PC-3 (cell line): ENCODE measurements around the gene KIAA0513. TPM values are rescaled to one million over a fixed set of nuclear protein-coding genes. Genes with fewer than 3 reads are reported as not detected.

Source experiments
- ATAC-seq: fragments of 200-7000 bp; cut with Tn5 transposase; 2 replicates; pipeline ENCODE4 v1.9.1; 2020; ENCODE audit warnings: mild to moderate bottlenecking, moderate library complexity
- BruUV-seq: library from RNA; stranded (reverse); fragments of 400-500 nt; replicated peaks from 2 replicates; lab custom pipeline; 2021; lab: Mats Ljungman, UMichigan
- CTCF ChIA-PET: fragments of 300-600 bp; sonication (Branson Sonifier 250); formaldehyde crosslinking; loops from one replicate; lab custom pipeline; 2022; ENCODE audit warnings: antibody characterized with exemption; lab: Charles Lee
- POLR2A ChIA-PET: fragments of 300-600 bp; sonication (Branson Sonifier 250); formaldehyde crosslinking; loops from one replicate; lab custom pipeline; 2022; ENCODE audit warnings: antibody characterized with exemption; ENCODE audit not compliant: unreplicated experiment; lab: Charles Lee
- DNase-seq: peaks from one replicate; pipeline ENCODE4 v3.0.0-alpha.2; 2015
- H2AFZ ChIP-seq: fragments of 300-600 bp; sonication (generic); 2 replicates; pipeline ENCODE4 v1.6.0; 2016; ENCODE audit warnings: antibody characterized with exemption, low read length
- H3F3A ChIP-seq: fragments of 300-600 bp; sonication (generic); one replicate; pipeline ENCODE4 v1.6.0; 2017; ENCODE audit warnings: antibody characterized with exemption, low read length, control low read depth, mild to moderate bottlenecking; ENCODE audit not compliant: unreplicated experiment
- H3K27ac ChIP-seq: fragments of 300-600 bp; sonication (generic); 2 replicates; pipeline ENCODE4 v1.5.1; 2016; ENCODE audit warnings: mild to moderate bottlenecking, low read length
- H3K27me3 ChIP-seq: fragments of 300-600 bp; sonication (generic); 2 replicates; pipeline ENCODE4 v1.6.1; 2016; ENCODE audit warnings: low read length, mixed read lengths
- H3K36me3 ChIP-seq: fragments of 300-600 bp; sonication (generic); 2 replicates; pipeline ENCODE4 v1.6.1; 2016; ENCODE audit warnings: low read depth, mixed run types, low read length, mixed read lengths
- H3K4me1 ChIP-seq: fragments of 300-600 bp; sonication (generic); 2 replicates; pipeline ENCODE4 v1.5.1; 2016; ENCODE audit warnings: low read length; ENCODE audit not compliant: insufficient read depth
- H3K4me2 ChIP-seq: fragments of 300-600 bp; sonication (generic); 2 replicates; pipeline ENCODE4 v1.6.0; 2016; ENCODE audit warnings: low read length
- H3K4me3 ChIP-seq: fragments of 300-600 bp; sonication (generic); 2 replicates; pipeline ENCODE4 v1.5.1; 2016; ENCODE audit warnings: mild to moderate bottlenecking, low read length, mixed read lengths
- H3K79me2 ChIP-seq: fragments of 300-600 bp; sonication (generic); 2 replicates; pipeline ENCODE4 v1.6.1; 2017; ENCODE audit warnings: low read length, mixed read lengths
- H3K9ac ChIP-seq: fragments of 300-600 bp; sonication (generic); 2 replicates; pipeline ENCODE4 v1.6.0; 2016; ENCODE audit warnings: mild to moderate bottlenecking, low read length
- H3K9me2 ChIP-seq: fragments of 300-600 bp; sonication (generic); replicated peaks from 2 replicates; pipeline ENCODE4 v1.6.1; 2016; ENCODE audit warnings: mixed run types, low read length, mixed read lengths
- H3K9me3 ChIP-seq: fragments of 300-600 bp; sonication (generic); 2 replicates; pipeline ENCODE4 v1.6.1; 2016; ENCODE audit warnings: low read length, mixed read lengths
- H4K20me1 ChIP-seq: fragments of 300-600 bp; sonication (generic); 2 replicates; pipeline ENCODE4 v1.6.1; 2016; ENCODE audit warnings: low read length, mixed read lengths
- CTCF ChIP-seq: fragments of 300-600 bp; sonication (generic); conservative IDR thresholded peaks from 2 replicates; pipeline ENCODE4 v1.5.1; 2017; ENCODE audit warnings: antibody characterized with exemption, low read depth, mild to moderate bottlenecking, low read length
- EZH2 ChIP-seq: fragments of 300-600 bp; sonication (generic); IDR thresholded peaks from one replicate; pipeline ENCODE4 v1.6.1; 2017; ENCODE audit warnings: antibody characterized with exemption, mild to moderate bottlenecking, low read length; ENCODE audit not compliant: unreplicated experiment
- EZH2phosphoT487 ChIP-seq: fragments of 300-600 bp; sonication (generic); IDR thresholded peaks from 2 replicates; pipeline ENCODE4 v1.6.1; 2018; ENCODE audit warnings: mild to moderate bottlenecking, antibody characterized with exemption, low read length, borderline replicate concordance
- intact Hi-C: fragments of 100-400 bp; cut with micrococcal nuclease; formaldehyde crosslinking; loops from 2 replicates; pipeline ENCODE4 v1.9.0; 2023
- total RNA-seq: library from RNA; depleted of rRNA; stranded (reverse); fragments of >200 nt; gene quantifications from 2 replicates; pipeline ENCODE4 v1.2.3, GENCODE V29; 2014

The KIAA0513 gene
- total RNA-seq, 1 experiment from 2014 or later = 7.8 TPM

- TF ChIP-seq EZH2phosphoT487 = no peak
- no peak for TF ChIP-seq CTCF
- TF ChIP-seq EZH2 = no peak
- no peak overlapping the region for H3K4me3 ChIP-seq
- ATAC-seq (no peak), DNase-seq (no peak)
- H3K27ac ChIP-seq = peak overlapping the region; percentile 97
- H3K4me2 ChIP-seq = peak overlapping the region; percentile 57; the same call in 1 of the 2 replicates
- H3K79me2 ChIP-seq = peaks cover 62% of the 10 kb centered on the region
- H3K9me2 ChIP-seq = no peaks in the 10 kb centered on the region
- BruUV-seq = no TSS peak
- no peaks in the 10 kb centered on the region; the same call in 1 of the 2 replicates for H3K36me3 ChIP-seq
- H3K27me3 ChIP-seq = no peaks in the 10 kb centered on the region
- ChIA-PET CTCF (no interaction called here), POLR2A (no interaction called here)
- intact Hi-C loops = loop anchor here (2.0 to 10.0 kb wide), 3 partner anchors 15 to 89 kb away; partner anchors contain the start of genes KIAA0513 and ZDHHC7
- peaks cover 58% of the 10 kb centered on the region for H3K4me1 ChIP-seq
- H3F3A ChIP-seq = peaks cover 9% of the 10 kb centered on the region
- peak overlapping the region; percentile 51; the same call in 1 of the 2 replicates for H3K9ac ChIP-seq
- H2AFZ ChIP-seq = no peak overlapping the region
- H3K9me3 ChIP-seq = no peaks in the 10 kb centered on the region
- no peaks in the 10 kb centered on the region for H4K20me1 ChIP-seq
These were observed 31.9 kb upstream of the KIAA0513 start for GRCh38 chr16:84995663-84996062.

- no peaks in the 10 kb centered on the region for H3K27me3 ChIP-seq
- POLR2A ChIA-PET = no interaction called here
- H3K9ac ChIP-seq = no peak overlapping the region
- ATAC-seq (no peak), DNase-seq (no peak)
- peaks cover 64% of the 10 kb centered on the region for H3K4me1 ChIP-seq
- BruUV-seq = no TSS peak
- H3K9me3 ChIP-seq = no peaks in the 10 kb centered on the region
- H4K20me1 ChIP-seq = no peaks in the 10 kb centered on the region
- CTCF ChIA-PET = no interaction called here
- H2AFZ ChIP-seq = no peak overlapping the region
- H3K4me2 ChIP-seq = peak overlapping the region; percentile 18; the same call in 1 of the 2 replicates
- intact Hi-C loops = loop anchor here (10.0 kb wide), 1 partner anchor 88 kb away; no protein-coding TSS in a partner anchor
- peak overlapping the region; percentile 97 for H3K27ac ChIP-seq
- TF ChIP-seq EZH2phosphoT487 = no peak
- TF ChIP-seq CTCF = no peak
- TF ChIP-seq EZH2 = no peak
- no peaks in the 10 kb centered on the region for H3K9me2 ChIP-seq
- H3K4me3 ChIP-seq = no peak overlapping the region
- peaks cover 69% of the 10 kb centered on the region for H3K79me2 ChIP-seq
- H3K36me3 ChIP-seq = no peaks in the 10 kb centered on the region; the same call in 1 of the 2 replicates
- peaks cover 9% of the 10 kb centered on the region for H3F3A ChIP-seq
These were observed 31.2 kb upstream of the KIAA0513 start for GRCh38 chr16:84996365-84996764.

- peaks cover 3% of the 10 kb centered on the region for H3F3A ChIP-seq
- no peak overlapping the region; the same call in 1 of the 2 replicates for H3K9ac ChIP-seq
- no peak for TF ChIP-seq EZH2
- no peak for TF ChIP-seq CTCF
- no peak for TF ChIP-seq EZH2phosphoT487
- H3K9me3 ChIP-seq = no peaks in the 10 kb centered on the region
- ChIA-PET CTCF (no interaction called here), POLR2A (interaction anchor here (0.6 kb wide), 1 partner anchor 13 kb away, joined by 4 read pairs; no protein-coding TSS in a partner anchor)
- no TSS peak for BruUV-seq
- no peaks in the 10 kb centered on the region for H4K20me1 ChIP-seq
- H3K4me2 ChIP-seq = peak overlapping the region; percentile 69
- peaks cover 77% of the 10 kb centered on the region for H3K79me2 ChIP-seq
- DNase-seq (peak; percentile 70), ATAC-seq (peak; percentile 11)
- H3K9me2 ChIP-seq = no peaks in the 10 kb centered on the region
- peaks cover 65% of the 10 kb centered on the region for H3K4me1 ChIP-seq
- H3K27me3 ChIP-seq = no peaks in the 10 kb centered on the region
- intact Hi-C loops = loop anchor here (10.0 kb wide), 1 partner anchor 86 kb away; no protein-coding TSS in a partner anchor
- peak overlapping the region; percentile 52; the same call in 1 of the 2 replicates for H3K4me3 ChIP-seq
- H2AFZ ChIP-seq = no peak overlapping the region
- H3K27ac ChIP-seq = peak overlapping the region; percentile 61
- H3K36me3 ChIP-seq = no peaks in the 10 kb centered on the region; the same call in 1 of the 2 replicates
These were observed 28.4 kb upstream of the KIAA0513 start for GRCh38 chr16:84999200-84999599.
